ENCODE data around the gene ATL2.

DNA sequence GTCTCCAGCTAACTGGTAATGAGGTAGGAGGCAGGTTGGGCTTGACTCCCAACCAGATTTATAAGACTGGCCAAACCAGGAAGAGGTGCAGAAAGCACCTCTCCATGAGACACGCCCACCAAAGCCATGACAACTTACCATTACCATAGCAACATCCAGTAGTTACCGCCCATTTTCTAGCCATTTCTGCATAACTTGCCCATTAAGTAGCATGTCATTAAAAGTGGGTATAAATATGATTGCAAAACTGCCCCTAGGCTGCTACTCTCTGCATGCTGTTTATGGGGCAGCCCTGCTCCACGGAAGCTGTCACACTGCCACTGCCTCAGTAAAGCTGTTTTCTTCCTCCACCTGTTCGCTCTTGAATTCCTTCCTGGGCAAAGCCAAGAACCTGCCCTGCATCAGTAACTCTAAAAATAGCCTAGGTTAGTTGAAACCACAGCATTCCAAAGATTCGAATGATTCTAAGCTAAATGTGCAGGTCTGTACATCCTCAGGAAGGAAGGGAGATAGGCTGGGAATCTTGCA is 131.9 kb downstream of the ATL2 start:
- no peak for TF ChIP-seq ZBTB7A (IDR thresholded peaks at IDR 0.05; ENCODE audit: low read depth)
- peak; percentile 62; the same call in 1 of the 2 replicates for TF ChIP-seq CEBPB (IDR thresholded peaks at IDR 0.05)
- TF ChIP-seq RAD21 (IDR thresholded peaks at IDR 0.05; ENCODE audit: low read depth), result no peak
